ENCODE data around the gene S100A4.
A peak's percentile ranks its signal among the peaks of the same experiment; 100 is the strongest.

The S100A4 gene

DNA sequence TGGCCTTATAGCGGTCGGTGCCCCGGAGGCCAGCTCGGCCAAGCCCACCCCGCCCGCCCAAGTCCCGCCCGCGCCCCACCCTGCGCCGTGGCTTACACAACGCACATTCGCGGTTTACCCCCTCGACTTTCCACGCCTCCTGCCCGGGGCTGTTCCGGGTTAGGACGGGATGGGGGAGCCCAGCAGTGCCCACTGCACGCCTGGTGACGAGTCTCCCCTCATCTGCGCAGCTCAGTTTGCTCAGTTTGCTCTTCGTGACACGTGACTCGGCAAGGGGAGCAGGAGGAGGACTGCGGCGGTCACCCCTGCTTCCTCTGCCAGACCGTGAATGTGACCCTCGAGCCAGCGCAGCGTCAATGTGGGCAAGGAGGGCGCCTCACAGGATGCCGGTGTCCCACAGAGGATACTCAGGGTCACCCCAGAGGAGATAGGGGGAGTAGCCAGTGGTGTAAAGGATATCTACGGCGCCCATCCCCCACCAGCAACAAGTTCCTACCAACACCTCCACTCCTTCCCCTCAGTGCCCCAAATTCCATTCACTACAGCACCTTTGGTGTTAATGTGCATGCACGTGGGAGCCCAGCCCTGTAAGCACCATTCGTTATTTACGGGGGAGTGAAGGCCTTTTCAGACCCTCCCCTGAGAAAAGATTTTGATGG is 9.5 kb downstream of the S100A4 start:
- peaks cover 75 to 94% of the 10 kb centered on the region in 2 experiments for H3K4me1 ChIP-seq (ENCODE audit: control insufficient read depth in 1 of 2, insufficient read depth in 1 of 2, low read depth in 1 of 2, low read length in 1 of 2)
- H3K27me3 ChIP-seq = no peaks in the 10 kb centered on the region
- peak overlapping the region; percentile 75 to 91 for H3K4me3 ChIP-seq (ENCODE audit: low read depth in 1 of 2, low read length in 1 of 2)
- peak overlapping the region; percentile 92 for H3K27ac ChIP-seq
- no peaks in the 10 kb centered on the region for H3K9me3 ChIP-seq
- peaks cover 14% of the 10 kb centered on the region for H3K36me3 ChIP-seq
- TF ChIP-seq CTCF (IDR thresholded peaks at IDR 0.05) = no peak

DNA sequence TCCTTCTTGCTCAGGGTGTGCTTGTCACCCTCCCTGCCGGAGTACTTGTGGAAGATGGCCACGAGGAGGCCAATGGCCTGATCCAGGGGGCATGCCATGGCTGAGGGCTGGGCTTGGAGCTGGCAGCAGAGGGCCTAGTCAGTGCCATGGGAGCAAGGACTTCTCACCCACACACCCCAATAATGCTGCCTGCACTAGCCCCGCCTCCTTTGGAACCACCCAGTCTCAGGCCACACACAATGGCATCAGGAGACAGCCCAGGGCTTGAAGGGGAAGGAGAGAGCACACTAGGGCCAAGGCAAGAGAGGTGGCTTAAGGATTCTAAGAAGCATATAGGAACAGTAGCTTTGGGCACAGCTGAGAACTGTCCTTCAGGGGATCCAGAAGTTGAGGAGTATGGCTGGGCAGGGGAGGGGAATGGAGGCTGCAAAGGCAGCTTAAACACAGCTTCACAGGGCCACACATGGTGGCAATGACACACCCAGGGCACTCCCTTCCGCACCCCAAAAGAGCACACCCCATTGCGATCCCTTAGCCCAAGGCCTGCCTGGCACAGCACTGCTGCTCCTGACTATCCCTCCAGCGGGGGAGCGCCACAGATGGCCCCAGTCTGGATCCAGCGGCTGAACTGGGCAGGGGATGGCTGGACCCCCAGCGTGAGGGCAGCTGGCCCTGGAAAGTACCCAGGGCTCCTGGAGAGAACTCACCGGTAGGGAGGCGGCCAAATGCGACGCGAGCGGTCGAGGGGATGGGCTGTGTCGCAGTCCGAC is 10.2 kb downstream of the S100A4 start, which contains the start of gene S100A6:
Gene S100A6, minus strand, starts transcription at position 750 of the 770 bp plus-strand sequence. Its CDS starts 652 bp downstream, at position 98.
- peaks cover 14% of the 10 kb centered on the region for H3K36me3 ChIP-seq
- no peak for TF ChIP-seq CTCF (IDR thresholded peaks at IDR 0.05)
- peak within 1 kb of the TSS; percentile 75 to 91 for H3K4me3 ChIP-seq (ENCODE audit: low read depth in 1 of 2, low read length in 1 of 2)
- no peaks in the 10 kb centered on the region for H3K27me3 ChIP-seq
- peak within 1 kb of the TSS; percentile 92 for H3K27ac ChIP-seq
- H3K4me1 ChIP-seq (ENCODE audit: control insufficient read depth in 1 of 2, insufficient read depth in 1 of 2, low read depth in 1 of 2, low read length in 1 of 2) = peaks cover 68 to 86% of the 10 kb centered on the region in 2 experiments
- no peaks in the 10 kb centered on the region for H3K9me3 ChIP-seq

DNA sequence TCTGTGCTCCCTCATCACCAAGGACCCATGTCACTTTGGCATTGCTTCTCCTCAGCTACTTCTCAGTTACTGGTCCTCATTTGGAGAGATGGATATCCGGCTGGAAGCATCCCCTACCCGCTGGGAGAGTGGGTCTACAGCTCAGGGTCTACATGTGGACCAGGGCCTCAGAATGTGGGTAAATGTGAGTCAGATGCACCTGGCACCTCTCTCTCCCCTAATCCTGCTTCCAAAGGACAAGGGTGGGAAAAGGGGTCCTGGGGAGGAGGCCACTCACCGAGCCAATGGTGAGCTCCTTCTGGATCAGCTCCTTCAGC is 10.7 kb downstream of the S100A4 start:
- no peak for TF ChIP-seq CTCF (IDR thresholded peaks at IDR 0.05)
- Histone ChIP-seq H3K4me1 (ENCODE audit: control insufficient read depth in 1 of 2, insufficient read depth in 1 of 2, low read depth in 1 of 2, low read length in 1 of 2) (peaks cover 62 to 81% of the 10 kb centered on the region in 2 experiments), H3K27ac (peak overlapping the region; percentile 92), H3K36me3 (peaks cover 14% of the 10 kb centered on the region), H3K27me3 (no peaks in the 10 kb centered on the region), H3K4me3 (ENCODE audit: low read depth in 1 of 2, low read length in 1 of 2) (peak overlapping the region; percentile 75 to 91), H3K9me3 (no peaks in the 10 kb centered on the region)

GRCh38 chr1:153534226-153534924 is 11.2 kb downstream of the S100A4 start:
- TF ChIP-seq CTCF (IDR thresholded peaks at IDR 0.05) = no peak
- H3K36me3 ChIP-seq = peaks cover 14% of the 10 kb centered on the region
- H3K9me3 ChIP-seq = no peaks in the 10 kb centered on the region
- no peaks in the 10 kb centered on the region for H3K27me3 ChIP-seq
- H3K4me3 ChIP-seq (ENCODE audit: low read depth in 1 of 2, low read length in 1 of 2) = peak overlapping the region; percentile 75 to 91
- peak overlapping the region; percentile 92 for H3K27ac ChIP-seq
- peaks cover 57 to 76% of the 10 kb centered on the region in 2 experiments for H3K4me1 ChIP-seq (ENCODE audit: control insufficient read depth in 1 of 2, insufficient read depth in 1 of 2, low read depth in 1 of 2, low read length in 1 of 2)

DNA sequence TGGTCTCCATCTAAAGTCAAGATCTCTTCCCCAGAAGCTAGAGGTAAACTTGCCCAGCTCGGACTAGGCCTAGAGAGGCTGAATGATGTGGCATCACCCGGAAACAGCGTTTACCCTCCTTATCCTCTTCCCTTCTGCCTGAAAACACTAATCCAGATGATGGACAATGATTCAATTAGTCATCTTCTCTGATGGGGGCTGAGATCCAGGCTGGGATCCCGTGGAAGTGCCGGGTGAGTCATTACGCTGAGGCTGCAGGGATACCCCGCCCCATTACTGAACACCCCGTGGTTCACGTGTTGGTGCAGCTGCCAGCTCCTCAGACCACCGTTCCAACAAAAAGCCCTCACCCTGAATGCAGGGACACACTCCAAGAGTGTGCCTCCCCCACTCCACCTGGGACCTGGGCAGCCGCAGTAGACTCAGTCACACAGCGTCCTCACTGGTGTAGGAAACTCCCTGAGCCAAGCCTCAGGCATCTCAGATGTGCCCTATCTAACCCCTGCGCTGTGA is 11.9 kb downstream of the S100A4 start:
- peak overlapping the region; percentile 75 to 91 for H3K4me3 ChIP-seq (ENCODE audit: low read depth in 1 of 2, low read length in 1 of 2)
- no peak for TF ChIP-seq CTCF (IDR thresholded peaks at IDR 0.05)
- no peaks in the 10 kb centered on the region for H3K27me3 ChIP-seq
- peaks cover 56 to 71% of the 10 kb centered on the region in 2 experiments for H3K4me1 ChIP-seq (ENCODE audit: control insufficient read depth in 1 of 2, insufficient read depth in 1 of 2, low read depth in 1 of 2, low read length in 1 of 2)
- no peaks in the 10 kb centered on the region for H3K9me3 ChIP-seq
- peak overlapping the region; percentile 92 for H3K27ac ChIP-seq
- H3K36me3 ChIP-seq = peaks cover 14% of the 10 kb centered on the region

Data from neutrophil (primary cell).